Measurements from ENCODE around the gene MBOAT2. TPM values are rescaled to one million over a fixed set of nuclear protein-coding genes. Genes with fewer than 3 reads are reported as not detected.

MBOAT2 gene
- total and polyA plus RNA-seq, 2 experiments from 2014 or later: 15.9 to 22.7 TPM

DNA sequence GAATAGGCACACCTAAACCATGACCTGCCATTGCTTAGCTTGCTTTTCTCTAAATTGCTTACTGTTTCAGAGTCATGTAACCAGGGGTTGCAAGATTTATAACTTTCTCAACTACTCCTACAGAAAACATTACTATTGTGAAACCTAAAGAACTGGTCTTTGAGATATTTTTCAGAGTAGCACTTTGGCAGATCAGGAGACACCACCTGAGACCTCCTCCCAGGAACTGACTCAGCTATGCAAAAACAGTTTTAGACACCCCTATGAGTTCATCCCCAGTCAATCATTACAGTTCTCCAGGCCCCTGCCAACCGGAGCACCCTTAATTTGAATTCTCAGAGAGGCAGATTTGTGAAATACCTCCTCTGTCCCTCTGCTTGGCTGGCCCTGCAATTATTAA is 80.3 kb downstream of the MBOAT2 start:
- TF ChIP-seq, protein P1, sequence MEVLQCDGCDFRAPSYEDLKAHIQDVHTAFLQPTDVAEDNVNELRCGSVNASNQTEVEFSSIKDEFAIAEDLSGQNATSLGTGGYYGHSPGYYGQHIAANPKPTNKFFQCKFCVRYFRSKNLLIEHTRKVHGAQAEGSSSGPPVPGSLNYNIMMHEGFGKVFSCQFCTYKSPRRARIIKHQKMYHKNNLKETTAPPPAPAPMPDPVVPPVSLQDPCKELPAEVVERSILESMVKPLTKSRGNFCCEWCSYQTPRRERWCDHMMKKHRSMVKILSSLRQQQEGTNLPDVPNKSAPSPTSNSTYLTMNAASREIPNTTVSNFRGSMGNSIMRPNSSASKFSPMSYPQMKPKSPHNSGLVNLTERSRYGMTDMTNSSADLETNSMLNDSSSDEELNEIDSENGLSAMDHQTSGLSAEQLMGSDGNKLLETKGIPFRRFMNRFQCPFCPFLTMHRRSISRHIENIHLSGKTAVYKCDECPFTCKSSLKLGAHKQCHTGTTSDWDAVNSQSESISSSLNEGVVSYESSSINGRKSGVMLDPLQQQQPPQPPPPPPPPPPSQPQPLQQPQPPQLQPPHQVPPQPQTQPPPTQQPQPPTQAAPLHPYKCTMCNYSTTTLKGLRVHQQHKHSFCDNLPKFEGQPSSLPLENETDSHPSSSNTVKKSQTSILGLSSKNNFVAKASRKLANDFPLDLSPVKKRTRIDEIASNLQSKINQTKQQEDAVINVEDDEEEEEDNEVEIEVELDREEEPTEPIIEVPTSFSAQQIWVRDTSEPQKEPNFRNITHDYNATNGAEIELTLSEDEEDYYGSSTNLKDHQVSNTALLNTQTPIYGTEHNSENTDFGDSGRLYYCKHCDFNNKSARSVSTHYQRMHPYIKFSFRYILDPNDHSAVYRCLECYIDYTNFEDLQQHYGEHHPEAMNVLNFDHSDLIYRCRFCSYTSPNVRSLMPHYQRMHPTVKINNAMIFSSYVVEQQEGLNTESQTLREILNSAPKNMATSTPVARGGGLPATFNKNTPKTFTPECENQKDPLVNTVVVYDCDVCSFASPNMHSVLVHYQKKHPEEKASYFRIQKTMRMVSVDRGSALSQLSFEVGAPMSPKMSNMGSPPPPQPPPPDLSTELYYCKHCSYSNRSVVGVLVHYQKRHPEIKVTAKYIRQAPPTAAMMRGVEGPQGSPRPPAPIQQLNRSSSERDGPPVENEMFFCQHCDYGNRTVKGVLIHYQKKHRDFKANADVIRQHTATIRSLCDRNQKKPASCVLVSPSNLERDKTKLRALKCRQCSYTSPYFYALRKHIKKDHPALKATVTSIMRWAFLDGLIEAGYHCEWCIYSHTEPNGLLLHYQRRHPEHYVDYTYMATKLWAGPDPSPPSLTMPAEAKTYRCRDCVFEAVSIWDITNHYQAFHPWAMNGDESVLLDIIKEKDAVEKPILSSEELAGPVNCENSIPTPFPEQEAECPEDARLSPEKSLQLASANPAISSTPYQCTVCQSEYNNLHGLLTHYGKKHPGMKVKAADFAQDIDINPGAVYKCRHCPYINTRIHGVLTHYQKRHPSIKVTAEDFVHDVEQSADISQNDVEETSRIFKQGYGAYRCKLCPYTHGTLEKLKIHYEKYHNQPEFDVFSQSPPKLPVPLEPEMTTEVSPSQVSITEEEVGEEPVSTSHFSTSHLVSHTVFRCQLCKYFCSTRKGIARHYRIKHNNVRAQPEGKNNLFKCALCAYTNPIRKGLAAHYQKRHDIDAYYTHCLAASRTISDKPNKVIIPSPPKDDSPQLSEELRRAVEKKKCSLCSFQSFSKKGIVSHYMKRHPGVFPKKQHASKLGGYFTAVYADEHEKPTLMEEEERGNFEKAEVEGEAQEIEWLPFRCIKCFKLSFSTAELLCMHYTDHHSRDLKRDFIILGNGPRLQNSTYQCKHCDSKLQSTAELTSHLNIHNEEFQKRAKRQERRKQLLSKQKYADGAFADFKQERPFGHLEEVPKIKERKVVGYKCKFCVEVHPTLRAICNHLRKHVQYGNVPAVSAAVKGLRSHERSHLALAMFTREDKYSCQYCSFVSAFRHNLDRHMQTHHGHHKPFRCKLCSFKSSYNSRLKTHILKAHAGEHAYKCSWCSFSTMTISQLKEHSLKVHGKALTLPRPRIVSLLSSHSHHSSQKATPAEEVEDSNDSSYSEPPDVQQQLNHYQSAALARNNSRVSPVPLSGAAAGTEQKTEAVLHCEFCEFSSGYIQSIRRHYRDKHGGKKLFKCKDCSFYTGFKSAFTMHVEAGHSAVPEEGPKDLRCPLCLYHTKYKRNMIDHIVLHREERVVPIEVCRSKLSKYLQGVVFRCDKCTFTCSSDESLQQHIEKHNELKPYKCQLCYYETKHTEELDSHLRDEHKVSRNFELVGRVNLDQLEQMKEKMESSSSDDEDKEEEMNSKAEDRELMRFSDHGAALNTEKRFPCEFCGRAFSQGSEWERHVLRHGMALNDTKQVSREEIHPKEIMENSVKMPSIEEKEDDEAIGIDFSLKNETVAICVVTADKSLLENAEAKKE (CRISPR knock-in tag; IDR thresholded peaks at IDR 0.05): no peak
- TF ChIP-seq EZH2 (IDR thresholded peaks at IDR 0.05; ENCODE audit: low read depth, unreplicated experiment): no peak
- TF ChIP-seq, protein P2, sequence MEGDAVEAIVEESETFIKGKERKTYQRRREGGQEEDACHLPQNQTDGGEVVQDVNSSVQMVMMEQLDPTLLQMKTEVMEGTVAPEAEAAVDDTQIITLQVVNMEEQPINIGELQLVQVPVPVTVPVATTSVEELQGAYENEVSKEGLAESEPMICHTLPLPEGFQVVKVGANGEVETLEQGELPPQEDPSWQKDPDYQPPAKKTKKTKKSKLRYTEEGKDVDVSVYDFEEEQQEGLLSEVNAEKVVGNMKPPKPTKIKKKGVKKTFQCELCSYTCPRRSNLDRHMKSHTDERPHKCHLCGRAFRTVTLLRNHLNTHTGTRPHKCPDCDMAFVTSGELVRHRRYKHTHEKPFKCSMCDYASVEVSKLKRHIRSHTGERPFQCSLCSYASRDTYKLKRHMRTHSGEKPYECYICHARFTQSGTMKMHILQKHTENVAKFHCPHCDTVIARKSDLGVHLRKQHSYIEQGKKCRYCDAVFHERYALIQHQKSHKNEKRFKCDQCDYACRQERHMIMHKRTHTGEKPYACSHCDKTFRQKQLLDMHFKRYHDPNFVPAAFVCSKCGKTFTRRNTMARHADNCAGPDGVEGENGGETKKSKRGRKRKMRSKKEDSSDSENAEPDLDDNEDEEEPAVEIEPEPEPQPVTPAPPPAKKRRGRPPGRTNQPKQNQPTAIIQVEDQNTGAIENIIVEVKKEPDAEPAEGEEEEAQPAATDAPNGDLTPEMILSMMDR (conservative IDR thresholded peaks at IDR 0.05; ENCODE audit: low read depth in 2 of 2): no peak
- no peak for TF ChIP-seq JUNB (IDR thresholded peaks at IDR 0.05; ENCODE audit: unreplicated experiment)
- TF ChIP-seq, protein P3, sequence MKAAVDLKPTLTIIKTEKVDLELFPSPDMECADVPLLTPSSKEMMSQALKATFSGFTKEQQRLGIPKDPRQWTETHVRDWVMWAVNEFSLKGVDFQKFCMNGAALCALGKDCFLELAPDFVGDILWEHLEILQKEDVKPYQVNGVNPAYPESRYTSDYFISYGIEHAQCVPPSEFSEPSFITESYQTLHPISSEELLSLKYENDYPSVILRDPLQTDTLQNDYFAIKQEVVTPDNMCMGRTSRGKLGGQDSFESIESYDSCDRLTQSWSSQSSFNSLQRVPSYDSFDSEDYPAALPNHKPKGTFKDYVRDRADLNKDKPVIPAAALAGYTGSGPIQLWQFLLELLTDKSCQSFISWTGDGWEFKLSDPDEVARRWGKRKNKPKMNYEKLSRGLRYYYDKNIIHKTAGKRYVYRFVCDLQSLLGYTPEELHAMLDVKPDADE (IDR thresholded peaks at IDR 0.05): no peak
- no peak for TF ChIP-seq EZH2phosphoT487 (IDR thresholded peaks at IDR 0.05; ENCODE audit: unreplicated experiment)
- TF ChIP-seq CREB1 (CRISPR knock-in tag; IDR thresholded peaks at IDR 0.05; ENCODE audit: low read depth): no peak
- TF ChIP-seq, protein P4, sequence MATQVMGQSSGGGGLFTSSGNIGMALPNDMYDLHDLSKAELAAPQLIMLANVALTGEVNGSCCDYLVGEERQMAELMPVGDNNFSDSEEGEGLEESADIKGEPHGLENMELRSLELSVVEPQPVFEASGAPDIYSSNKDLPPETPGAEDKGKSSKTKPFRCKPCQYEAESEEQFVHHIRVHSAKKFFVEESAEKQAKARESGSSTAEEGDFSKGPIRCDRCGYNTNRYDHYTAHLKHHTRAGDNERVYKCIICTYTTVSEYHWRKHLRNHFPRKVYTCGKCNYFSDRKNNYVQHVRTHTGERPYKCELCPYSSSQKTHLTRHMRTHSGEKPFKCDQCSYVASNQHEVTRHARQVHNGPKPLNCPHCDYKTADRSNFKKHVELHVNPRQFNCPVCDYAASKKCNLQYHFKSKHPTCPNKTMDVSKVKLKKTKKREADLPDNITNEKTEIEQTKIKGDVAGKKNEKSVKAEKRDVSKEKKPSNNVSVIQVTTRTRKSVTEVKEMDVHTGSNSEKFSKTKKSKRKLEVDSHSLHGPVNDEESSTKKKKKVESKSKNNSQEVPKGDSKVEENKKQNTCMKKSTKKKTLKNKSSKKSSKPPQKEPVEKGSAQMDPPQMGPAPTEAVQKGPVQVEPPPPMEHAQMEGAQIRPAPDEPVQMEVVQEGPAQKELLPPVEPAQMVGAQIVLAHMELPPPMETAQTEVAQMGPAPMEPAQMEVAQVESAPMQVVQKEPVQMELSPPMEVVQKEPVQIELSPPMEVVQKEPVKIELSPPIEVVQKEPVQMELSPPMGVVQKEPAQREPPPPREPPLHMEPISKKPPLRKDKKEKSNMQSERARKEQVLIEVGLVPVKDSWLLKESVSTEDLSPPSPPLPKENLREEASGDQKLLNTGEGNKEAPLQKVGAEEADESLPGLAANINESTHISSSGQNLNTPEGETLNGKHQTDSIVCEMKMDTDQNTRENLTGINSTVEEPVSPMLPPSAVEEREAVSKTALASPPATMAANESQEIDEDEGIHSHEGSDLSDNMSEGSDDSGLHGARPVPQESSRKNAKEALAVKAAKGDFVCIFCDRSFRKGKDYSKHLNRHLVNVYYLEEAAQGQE (IDR thresholded peaks at IDR 0.05; ENCODE audit: unreplicated experiment): no peak
- no peak for TF ChIP-seq NANOG (IDR thresholded peaks at IDR 0.05; ENCODE audit: borderline replicate concordance)
- TF ChIP-seq ZNF331 (CRISPR knock-in tag; IDR thresholded peaks at IDR 0.05; ENCODE audit: low read depth): no peak
- TF ChIP-seq ZNF114 (CRISPR knock-in tag; IDR thresholded peaks at IDR 0.05): no peak
- TF ChIP-seq POLR2AphosphoS5 (IDR thresholded peaks at IDR 0.05; ENCODE audit: low read depth): no peak
- no peak for TF ChIP-seq STAT1 (IDR thresholded peaks at IDR 0.05; ENCODE audit: unreplicated experiment)
- Mint-ChIP-seq H3K27ac (no peak overlapping the region), H3K27me3 (ENCODE audit: insufficient read depth, low read depth, poor library complexity) (peaks cover 2% of the 10 kb centered on the region), H3K36me3 (ENCODE audit: low read depth) (peaks cover 4% of the 10 kb centered on the region; the same call in 1 of the 3 replicates), H3K4me3 (no peak overlapping the region), H3K4me1 (peaks cover 14% of the 10 kb centered on the region), H3K9me3 (no peaks in the 10 kb centered on the region)
- H2AFZ ChIP-seq: no peak overlapping the region
- ATAC-seq (no peak), DNase-seq (ENCODE audit: low spot score) (no peak)
- H3K4me1 ChIP-seq (ENCODE audit: insufficient read depth): peaks cover 3% of the 10 kb centered on the region; the same call in 1 of the 2 replicates
- H3K79me2 ChIP-seq (replicated peaks; ENCODE audit: insufficient read depth): no peaks in the 10 kb centered on the region
- H3K27me3 ChIP-seq (ENCODE audit: insufficient read depth): no peaks in the 10 kb centered on the region
- no peaks in the 10 kb centered on the region for H3F3A ChIP-seq (replicated peaks; ENCODE audit: low read depth)
- H4K20me1 ChIP-seq (replicated peaks; ENCODE audit: insufficient read depth): no peaks in the 10 kb centered on the region
- H3K9me2 ChIP-seq (ENCODE audit: insufficient read depth): no peaks in the 10 kb centered on the region
- no peaks in the 10 kb centered on the region for H3K36me3 ChIP-seq (ENCODE audit: insufficient read depth)
- H3K4me2 ChIP-seq: no peak overlapping the region
- no peak overlapping the region for H3K27ac ChIP-seq (ENCODE audit: low read depth)
- no peak overlapping the region for H3K4me3 ChIP-seq

All from GM23338 (cell line).